Measurements from ENCODE around the gene PLEKHA7. TPM values are rescaled to one million over a fixed set of nuclear protein-coding genes. Genes with fewer than 3 reads are reported as not detected.

Gene PLEKHA7
- polyA plus RNA-seq, 1 donor (not counting 4 experiments of a cell fraction or from before 2014, with no cell fraction given), result 1.4 TPM

DNA sequence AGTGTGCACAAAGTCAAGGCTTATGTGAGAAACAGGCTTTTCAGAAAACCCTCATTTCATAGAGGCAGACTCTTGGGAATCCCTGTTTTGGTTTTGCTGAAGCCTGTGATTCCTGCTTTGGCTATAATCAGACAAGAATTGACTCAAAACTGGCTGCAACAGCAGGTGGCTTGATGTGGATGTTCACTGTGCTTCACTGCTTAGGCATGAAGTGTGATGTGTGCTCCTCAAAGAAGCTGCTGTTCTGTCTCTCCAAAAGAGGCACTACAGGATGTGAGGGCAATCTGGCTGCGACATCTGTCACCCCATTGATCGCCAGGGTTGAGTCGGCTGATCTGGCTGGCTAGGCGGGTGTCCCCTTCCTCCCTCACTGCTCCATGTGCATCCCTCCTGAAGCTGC is 172.2 kb downstream of the PLEKHA7 start:
- H3K27ac ChIP-seq (ENCODE audit: control insufficient read depth, insufficient read depth, low read length), result no peak overlapping the region
- FAIRE-seq, result no peak
- no peak for TF ChIP-seq EZH2 (IDR thresholded peaks at IDR 0.05; ENCODE audit: low read length)
- TF ChIP-seq, protein P1, sequence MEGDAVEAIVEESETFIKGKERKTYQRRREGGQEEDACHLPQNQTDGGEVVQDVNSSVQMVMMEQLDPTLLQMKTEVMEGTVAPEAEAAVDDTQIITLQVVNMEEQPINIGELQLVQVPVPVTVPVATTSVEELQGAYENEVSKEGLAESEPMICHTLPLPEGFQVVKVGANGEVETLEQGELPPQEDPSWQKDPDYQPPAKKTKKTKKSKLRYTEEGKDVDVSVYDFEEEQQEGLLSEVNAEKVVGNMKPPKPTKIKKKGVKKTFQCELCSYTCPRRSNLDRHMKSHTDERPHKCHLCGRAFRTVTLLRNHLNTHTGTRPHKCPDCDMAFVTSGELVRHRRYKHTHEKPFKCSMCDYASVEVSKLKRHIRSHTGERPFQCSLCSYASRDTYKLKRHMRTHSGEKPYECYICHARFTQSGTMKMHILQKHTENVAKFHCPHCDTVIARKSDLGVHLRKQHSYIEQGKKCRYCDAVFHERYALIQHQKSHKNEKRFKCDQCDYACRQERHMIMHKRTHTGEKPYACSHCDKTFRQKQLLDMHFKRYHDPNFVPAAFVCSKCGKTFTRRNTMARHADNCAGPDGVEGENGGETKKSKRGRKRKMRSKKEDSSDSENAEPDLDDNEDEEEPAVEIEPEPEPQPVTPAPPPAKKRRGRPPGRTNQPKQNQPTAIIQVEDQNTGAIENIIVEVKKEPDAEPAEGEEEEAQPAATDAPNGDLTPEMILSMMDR (optimal IDR thresholded peaks at IDR 0.05 in 1 of 3, IDR thresholded peaks at IDR 0.05 in 1 of 3, conservative IDR thresholded peaks at IDR 0.05 in 1 of 3; ENCODE audit: extremely low read depth in 1 of 3, insufficient read depth in 2 of 3, low read length in 3 of 3), result no peak

DNA sequence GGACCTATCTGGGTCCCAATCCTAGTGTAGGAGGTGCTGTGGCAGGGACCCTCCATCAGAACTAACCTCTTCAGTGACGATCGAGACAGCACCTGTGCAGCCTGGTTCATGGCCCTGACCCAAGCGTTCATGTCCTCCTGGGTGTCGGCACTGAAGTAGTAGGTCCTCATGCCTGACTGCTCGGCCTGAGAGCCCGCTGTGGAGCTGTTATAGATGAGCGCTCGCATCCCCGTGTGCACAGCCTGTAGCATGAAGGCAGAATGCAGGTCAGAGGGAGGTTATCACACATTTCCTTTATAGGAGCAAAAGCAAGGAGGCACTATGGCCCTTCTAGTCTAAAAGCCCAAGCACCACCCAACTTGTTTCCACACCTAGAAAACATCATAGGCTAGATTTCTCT is 172.7 kb downstream of the PLEKHA7 start:
- dilution Hi-C loops (cut with MboI; ENCODE audit: extremely low pct_ligation_motif_present, low sequenced_read_pairs), result no loop called here
- Histone ChIP-seq H3K9me1 (ENCODE audit: control insufficient read depth, extremely low read depth, insufficient read depth, low read length) (no peaks in the 10 kb centered on the region), H3K4me2 (ENCODE audit: control insufficient read depth, extremely low read depth, insufficient read depth, low read depth, low read length) (no peak overlapping the region), H3K36me3 (ENCODE audit: control insufficient read depth in 2 of 2, extremely low read depth in 1 of 2, insufficient read depth in 2 of 2, low read length in 2 of 2) (no peaks in the 10 kb centered on the region), H3K9ac (ENCODE audit: control insufficient read depth, extremely low read depth, insufficient read depth, low read length) (no peak overlapping the region), H3K9me3 (ENCODE audit: control insufficient read depth, low read depth, low read length) (no peaks in the 10 kb centered on the region), H3K79me2 (ENCODE audit: control insufficient read depth, insufficient read depth, low read length) (no peaks in the 10 kb centered on the region), H3K4me3 (ENCODE audit: control insufficient read depth in 2 of 3, extremely low read depth in 1 of 3, insufficient read depth in 2 of 3, low read depth in 1 of 3, low read length in 3 of 3) (no peak overlapping the region), H3K4me1 (ENCODE audit: control insufficient read depth, extremely low read depth, insufficient read depth, low read length) (no peaks in the 10 kb centered on the region), H3K27ac (ENCODE audit: control insufficient read depth, insufficient read depth, low read length) (no peak overlapping the region), H4K20me1 (ENCODE audit: control insufficient read depth, extremely low read depth, insufficient read depth, low read length) (no peaks in the 10 kb centered on the region), H2AFZ (ENCODE audit: control insufficient read depth, low read length) (no peak overlapping the region), H3K27me3 (ENCODE audit: control insufficient read depth, extremely low read depth, insufficient read depth, low read length) (no peaks in the 10 kb centered on the region)
- DNase-seq (ENCODE audit: low read depth, low spot score) (no peak), FAIRE-seq (no peak)
- TF ChIP-seq EZH2 (IDR thresholded peaks at IDR 0.05; ENCODE audit: low read length), result no peak

More for the DNA sequence above, 172.2 kb downstream of the PLEKHA7 start:
- no peaks in the 10 kb centered on the region for H4K20me1 ChIP-seq (ENCODE audit: control insufficient read depth, extremely low read depth, insufficient read depth, low read length)
- dilution Hi-C loops (cut with MboI; ENCODE audit: extremely low pct_ligation_motif_present, low sequenced_read_pairs), result no loop called here
- H3K27me3 ChIP-seq (ENCODE audit: control insufficient read depth, extremely low read depth, insufficient read depth, low read length), result no peaks in the 10 kb centered on the region
- no peak overlapping the region for H2AFZ ChIP-seq (ENCODE audit: control insufficient read depth, low read length)
- no peak overlapping the region for H3K9ac ChIP-seq (ENCODE audit: control insufficient read depth, extremely low read depth, insufficient read depth, low read length)
- H3K9me3 ChIP-seq (ENCODE audit: control insufficient read depth, low read depth, low read length), result no peaks in the 10 kb centered on the region
- no peaks in the 10 kb centered on the region for H3K79me2 ChIP-seq (ENCODE audit: control insufficient read depth, insufficient read depth, low read length)
- H3K9me1 ChIP-seq (ENCODE audit: control insufficient read depth, extremely low read depth, insufficient read depth, low read length), result no peaks in the 10 kb centered on the region
- H3K4me3 ChIP-seq (ENCODE audit: control insufficient read depth in 2 of 3, extremely low read depth in 1 of 3, insufficient read depth in 2 of 3, low read depth in 1 of 3, low read length in 3 of 3), result no peak overlapping the region
- no peak for DNase-seq (ENCODE audit: low read depth, low spot score)
- no peak overlapping the region for H3K4me2 ChIP-seq (ENCODE audit: control insufficient read depth, extremely low read depth, insufficient read depth, low read depth, low read length)
- H3K4me1 ChIP-seq (ENCODE audit: control insufficient read depth, extremely low read depth, insufficient read depth, low read length), result no peaks in the 10 kb centered on the region
- no peaks in the 10 kb centered on the region for H3K36me3 ChIP-seq (ENCODE audit: control insufficient read depth in 2 of 2, extremely low read depth in 1 of 2, insufficient read depth in 2 of 2, low read length in 2 of 2)

DNA sequence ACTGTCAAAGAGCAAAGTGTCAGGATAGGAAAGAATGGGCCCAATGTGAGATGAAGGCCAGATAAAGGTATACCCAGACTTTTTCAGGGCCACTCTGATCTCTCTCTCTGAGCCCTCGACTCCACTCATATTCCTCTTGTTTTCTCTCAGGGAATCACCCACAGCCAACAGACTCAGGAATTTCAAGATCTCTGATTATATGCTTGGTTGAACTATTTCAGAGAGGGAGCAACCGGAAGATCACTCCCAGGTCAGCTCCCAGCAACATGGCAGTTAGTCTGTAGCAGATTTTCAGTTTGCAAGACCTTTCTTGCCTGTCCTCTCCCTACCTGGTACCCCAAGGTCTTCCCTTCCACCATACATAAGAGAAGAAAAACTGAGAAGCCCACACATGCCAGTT is 173.3 kb downstream of the PLEKHA7 start:
- no peaks in the 10 kb centered on the region for H3K27me3 ChIP-seq (ENCODE audit: control insufficient read depth, extremely low read depth, insufficient read depth, low read length)
- no peaks in the 10 kb centered on the region for H3K9me1 ChIP-seq (ENCODE audit: control insufficient read depth, extremely low read depth, insufficient read depth, low read length)
- no peaks in the 10 kb centered on the region for H3K79me2 ChIP-seq (ENCODE audit: control insufficient read depth, insufficient read depth, low read length)
- H4K20me1 ChIP-seq (ENCODE audit: control insufficient read depth, extremely low read depth, insufficient read depth, low read length), result no peaks in the 10 kb centered on the region
- no peak overlapping the region for H2AFZ ChIP-seq (ENCODE audit: control insufficient read depth, low read length)
- TF ChIP-seq EZH2 (IDR thresholded peaks at IDR 0.05; ENCODE audit: low read length), result no peak
- TF ChIP-seq, protein P1 (optimal IDR thresholded peaks at IDR 0.05 in 1 of 3, IDR thresholded peaks at IDR 0.05 in 1 of 3, conservative IDR thresholded peaks at IDR 0.05 in 1 of 3; ENCODE audit: extremely low read depth in 1 of 3, insufficient read depth in 2 of 3, low read length in 3 of 3), result no peak
- H3K36me3 ChIP-seq (ENCODE audit: control insufficient read depth in 2 of 2, extremely low read depth in 1 of 2, insufficient read depth in 2 of 2, low read length in 2 of 2), result no peaks in the 10 kb centered on the region
- no peak overlapping the region for H3K4me3 ChIP-seq (ENCODE audit: control insufficient read depth in 2 of 3, extremely low read depth in 1 of 3, insufficient read depth in 2 of 3, low read depth in 1 of 3, low read length in 3 of 3)
- no peaks in the 10 kb centered on the region for H3K4me1 ChIP-seq (ENCODE audit: control insufficient read depth, extremely low read depth, insufficient read depth, low read length)
- no peak overlapping the region for H3K9ac ChIP-seq (ENCODE audit: control insufficient read depth, extremely low read depth, insufficient read depth, low read length)
- H3K27ac ChIP-seq (ENCODE audit: control insufficient read depth, insufficient read depth, low read length), result no peak overlapping the region
- DNase-seq (ENCODE audit: low read depth, low spot score) (no peak), FAIRE-seq (no peak)
- H3K9me3 ChIP-seq (ENCODE audit: control insufficient read depth, low read depth, low read length), result no peaks in the 10 kb centered on the region
- no peak overlapping the region for H3K4me2 ChIP-seq (ENCODE audit: control insufficient read depth, extremely low read depth, insufficient read depth, low read depth, low read length)
- dilution Hi-C loops (cut with MboI; ENCODE audit: extremely low pct_ligation_motif_present, low sequenced_read_pairs), result no loop called here

Data from keratinocyte (primary cell).